Colonic mucosa (tissue), 4 donors: ENCODE measurements around the gene PEX19. TPM values are rescaled to one million over a fixed set of nuclear protein-coding genes. Genes with fewer than 3 reads are reported as not detected.

ENCODE experiments used
- DNase-seq: peaks from one replicate; pipeline ENCODE4 v3.0.0-alpha.2; 2020
- H3K27ac ChIP-seq: fragments of 200-600 bp; one replicate; pipeline ENCODE4 v1.8.0; 2021
- H3K27me3 ChIP-seq: fragments of 200-600 bp; one replicate; pipeline ENCODE4 v1.8.0; 2021
- H3K36me3 ChIP-seq: fragments of 200-600 bp; one replicate; pipeline ENCODE4 v1.8.0; 2021
- H3K4me1 ChIP-seq: fragments of 200-600 bp; one replicate; pipeline ENCODE4 v1.8.0; 2021; ENCODE audit warnings: mild to moderate bottlenecking
- H3K4me3 ChIP-seq: fragments of 200-600 bp; one replicate; pipeline ENCODE4 v1.8.0; 2021
- H3K9ac ChIP-seq, 2 donors: one replicate each; pipeline ENCODE4 v1.7.0; 2013; ENCODE audit warnings: control low read depth in 2 of 2, low read depth in 2 of 2, low read length in 2 of 2
- H3K9me3 ChIP-seq: fragments of 200-600 bp; one replicate; pipeline ENCODE4 v1.8.0; 2021
- intact Hi-C: fragments of 100-400 bp; cut with DNase I; formaldehyde crosslinking; loops from one replicate; pipeline ENCODE4 v1.14.1; 2022
- total RNA-seq, 2 donors: library from RNA; stranded (reverse); fragmentation: NEBNext Ultra II Directional in 1 of 2; extraction: Animal tissue kit (Norgen Biotek cat#: 25700) in 1 of 2; gene quantifications; one replicate each; pipeline ENCODE4 v1.2.1, GENCODE V29; 2021
- TF ChIP-seq, protein P1 (sequence below): fragments of 200-600 bp; IDR thresholded peaks from one replicate; pipeline ENCODE4 v1.8.0; 2022; ENCODE audit warnings: antibody characterized with exemption, mild to moderate bottlenecking
- donor health status: healthy.
- donor health status: DM: no; HTN: no; CAD: no.
- donor health status: DM: no; HTN: no; CAD: no.

The PEX19 gene
- total RNA-seq, 2 donors from 2014 or later = 43.2 to 59.3 TPM

DNA sequence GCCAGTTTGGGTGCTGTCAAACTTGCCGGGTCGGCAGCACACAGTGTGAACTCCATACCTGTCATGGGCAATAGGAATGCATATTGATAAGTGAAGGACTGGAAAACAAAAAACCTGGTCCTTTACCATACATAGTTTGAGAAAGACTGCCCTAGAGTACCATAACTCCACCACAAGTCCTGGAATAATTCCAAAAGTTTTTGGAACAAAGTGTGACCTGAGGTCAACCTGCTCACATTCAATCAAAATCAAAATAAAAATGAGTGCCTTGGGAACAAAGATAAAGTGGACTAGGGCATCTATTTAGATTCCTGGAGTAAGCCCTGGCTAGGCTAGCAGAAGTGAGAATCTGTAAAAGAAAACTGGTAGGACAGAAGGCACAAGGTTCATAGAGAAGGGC, 7.6 kb downstream of the PEX19 start:
- intact Hi-C loops = no loop called here
- peaks cover 7% of the 10 kb centered on the region for H3K36me3 ChIP-seq

DNA sequence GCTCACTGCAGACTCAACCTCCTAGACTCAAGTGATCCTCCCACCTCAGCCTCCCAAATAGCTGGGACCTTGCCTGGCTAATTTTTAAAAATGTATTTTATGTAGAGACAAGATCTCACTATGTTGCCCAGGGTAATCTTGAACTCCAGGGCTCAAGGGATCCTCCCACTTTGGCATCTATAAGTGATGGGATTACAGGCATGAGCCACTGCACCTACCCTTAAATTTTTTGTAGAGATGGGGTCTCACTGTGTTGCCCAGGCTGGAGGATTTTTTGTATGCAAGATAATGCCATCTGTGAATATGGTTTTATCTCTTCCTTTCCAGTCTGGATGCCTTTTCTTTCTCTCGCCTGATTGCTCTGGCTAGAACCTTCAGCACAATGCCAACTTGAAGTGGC, 13.9 kb downstream of the PEX19 start:
- Histone ChIP-seq H3K4me3 (no peak overlapping the region), H3K27me3 (no peaks in the 10 kb centered on the region), H3K4me1 (no peaks in the 10 kb centered on the region), H3K36me3 (no peaks in the 10 kb centered on the region), H3K27ac (no peak overlapping the region), H3K9ac (no peak overlapping the region), H3K9me3 (no peaks in the 10 kb centered on the region)
- TF ChIP-seq, protein P1, sequence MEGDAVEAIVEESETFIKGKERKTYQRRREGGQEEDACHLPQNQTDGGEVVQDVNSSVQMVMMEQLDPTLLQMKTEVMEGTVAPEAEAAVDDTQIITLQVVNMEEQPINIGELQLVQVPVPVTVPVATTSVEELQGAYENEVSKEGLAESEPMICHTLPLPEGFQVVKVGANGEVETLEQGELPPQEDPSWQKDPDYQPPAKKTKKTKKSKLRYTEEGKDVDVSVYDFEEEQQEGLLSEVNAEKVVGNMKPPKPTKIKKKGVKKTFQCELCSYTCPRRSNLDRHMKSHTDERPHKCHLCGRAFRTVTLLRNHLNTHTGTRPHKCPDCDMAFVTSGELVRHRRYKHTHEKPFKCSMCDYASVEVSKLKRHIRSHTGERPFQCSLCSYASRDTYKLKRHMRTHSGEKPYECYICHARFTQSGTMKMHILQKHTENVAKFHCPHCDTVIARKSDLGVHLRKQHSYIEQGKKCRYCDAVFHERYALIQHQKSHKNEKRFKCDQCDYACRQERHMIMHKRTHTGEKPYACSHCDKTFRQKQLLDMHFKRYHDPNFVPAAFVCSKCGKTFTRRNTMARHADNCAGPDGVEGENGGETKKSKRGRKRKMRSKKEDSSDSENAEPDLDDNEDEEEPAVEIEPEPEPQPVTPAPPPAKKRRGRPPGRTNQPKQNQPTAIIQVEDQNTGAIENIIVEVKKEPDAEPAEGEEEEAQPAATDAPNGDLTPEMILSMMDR = no peak
- intact Hi-C loops = no loop called here
- DNase-seq = no peak

More for the DNA sequence above, 7.6 kb downstream of the PEX19 start:
- Histone ChIP-seq H3K4me1 (no peaks in the 10 kb centered on the region), H3K9ac (no peak overlapping the region), H3K9me3 (no peaks in the 10 kb centered on the region), H3K27ac (no peak overlapping the region), H3K4me3 (no peak overlapping the region), H3K27me3 (no peaks in the 10 kb centered on the region)
- no peak for DNase-seq
- TF ChIP-seq, protein P1 = no peak

DNA sequence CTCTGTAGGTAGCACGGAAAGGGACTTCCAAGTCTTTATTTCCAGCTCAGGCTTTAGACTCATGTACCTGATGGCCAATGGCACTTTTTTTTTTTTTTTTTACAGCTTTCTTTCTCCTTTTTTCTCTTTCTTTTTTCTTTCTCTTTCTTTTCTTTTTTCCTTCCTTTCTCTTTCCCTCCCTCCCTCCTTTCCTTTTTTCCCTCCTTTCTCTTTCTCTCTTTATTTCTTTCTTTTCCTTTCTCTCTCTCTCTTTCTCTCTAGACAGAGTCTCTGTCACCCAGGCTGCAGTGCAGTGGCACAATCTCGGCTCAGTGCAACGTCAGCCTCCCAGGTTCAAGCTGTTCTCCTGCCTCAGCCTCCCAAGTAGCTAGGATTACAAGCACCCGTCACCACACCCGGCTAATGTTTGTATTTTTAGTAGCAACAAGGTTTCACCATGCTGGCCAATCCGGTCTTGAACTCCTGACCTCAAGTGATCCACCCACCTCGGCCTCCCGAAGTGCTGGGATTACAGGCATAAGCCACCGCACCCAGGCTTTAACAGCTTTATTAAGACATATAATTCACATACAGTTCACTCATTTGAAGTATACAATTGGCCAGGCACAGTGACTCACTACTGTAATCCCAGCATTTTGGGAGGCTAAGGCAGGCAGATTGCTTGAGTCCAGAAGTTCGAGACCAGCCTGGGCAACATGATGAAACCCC, 17.5 kb downstream of the PEX19 start:
- no peak overlapping the region for H3K27ac ChIP-seq
- no peaks in the 10 kb centered on the region for H3K4me1 ChIP-seq
- H3K4me3 ChIP-seq = no peak overlapping the region
- no peak for DNase-seq
- TF ChIP-seq, protein P1 = no peak
- no peak overlapping the region for H3K9ac ChIP-seq
- no peaks in the 10 kb centered on the region for H3K36me3 ChIP-seq
- H3K27me3 ChIP-seq = no peaks in the 10 kb centered on the region
- H3K9me3 ChIP-seq = no peaks in the 10 kb centered on the region
- intact Hi-C loops = no loop called here

DNA sequence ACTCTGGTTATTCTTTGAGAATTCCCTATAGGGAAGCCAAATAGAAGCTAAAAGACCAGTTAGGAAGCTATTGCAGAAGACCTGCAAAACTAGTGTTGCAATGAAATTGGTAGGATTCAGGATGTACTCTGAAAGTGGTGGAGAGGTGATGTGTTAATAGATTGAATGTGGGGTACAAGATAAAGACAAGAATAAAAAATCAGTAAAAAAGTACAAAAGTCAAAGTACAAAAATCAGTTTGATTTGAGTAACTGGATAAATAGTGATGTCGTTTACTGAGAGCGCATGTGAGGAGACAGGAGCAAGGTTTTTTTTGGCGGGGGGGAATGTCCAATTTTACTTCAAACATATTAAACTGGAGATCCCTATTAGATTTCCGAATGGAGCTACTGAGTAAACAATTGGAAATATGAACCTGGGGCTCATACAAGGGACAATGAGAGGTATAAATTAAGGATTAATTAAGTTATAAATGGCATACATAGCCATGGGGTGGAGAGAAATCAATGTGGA, 20.1 kb downstream of the PEX19 start:
- Histone ChIP-seq H3K9me3 (no peaks in the 10 kb centered on the region), H3K9ac (no peak overlapping the region), H3K27ac (no peak overlapping the region), H3K27me3 (no peaks in the 10 kb centered on the region), H3K36me3 (no peaks in the 10 kb centered on the region), H3K4me3 (no peak overlapping the region), H3K4me1 (no peaks in the 10 kb centered on the region)
- no peak for DNase-seq
- TF ChIP-seq, protein P1 = no peak
- intact Hi-C loops = no loop called here

DNA sequence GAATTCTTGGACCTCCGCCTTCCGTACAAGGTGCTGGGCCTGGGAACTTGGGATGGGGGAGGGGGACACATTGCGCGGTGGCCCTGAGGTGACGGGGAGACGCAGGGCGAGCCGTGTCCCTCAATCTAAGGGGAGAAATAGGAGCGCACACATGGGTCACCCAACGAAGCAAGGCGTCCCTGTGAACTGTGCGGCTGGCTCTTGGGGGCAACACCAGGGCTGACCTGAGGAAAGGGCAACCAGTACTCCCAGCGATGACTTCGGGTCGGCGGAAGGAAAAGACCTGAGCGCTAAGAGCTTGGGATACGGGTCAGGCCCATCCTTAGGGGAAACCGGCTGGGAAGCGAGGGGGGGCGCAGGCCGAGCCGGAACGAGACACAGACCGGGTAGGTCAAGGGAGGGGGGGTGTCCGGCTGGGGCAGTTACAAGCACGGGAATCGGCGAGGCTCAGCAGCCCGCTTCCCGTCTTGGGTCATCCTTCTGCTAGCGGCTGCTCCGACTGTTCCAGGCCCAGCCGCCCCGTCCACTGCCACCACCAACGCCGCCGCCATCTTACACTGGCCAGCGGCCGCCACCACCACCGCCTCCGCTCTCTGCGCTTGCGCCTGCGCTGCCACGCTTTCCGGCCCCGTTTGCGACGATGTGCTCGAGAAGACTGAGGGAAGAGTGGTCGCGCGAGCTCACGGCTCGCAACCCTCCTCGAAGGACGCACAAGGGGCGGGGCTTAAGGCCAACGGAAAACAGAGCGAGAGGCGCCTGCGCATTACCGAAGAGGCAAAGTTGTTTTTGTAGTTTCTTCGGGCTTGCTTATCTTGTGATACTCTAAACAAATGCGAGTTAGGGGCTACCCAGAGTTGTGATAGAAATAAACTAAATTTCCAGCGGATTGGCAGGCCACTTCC, 22.8 kb downstream of the PEX19 start, which contains the start of gene DCAF8:
Gene DCAF8 (minus strand): TSS at position 657 of the 902 bp plus-strand sequence. CDS start 18,541 bp downstream, outside the sequence.
- peak within 1 kb of the TSS; percentile 97 to 100 for H3K9ac ChIP-seq
- intact Hi-C loops = no loop called here
- peak within 1 kb of the TSS; percentile 95 for H3K27ac ChIP-seq
- H3K9me3 ChIP-seq = no peaks in the 10 kb centered on the region
- H3K4me1 ChIP-seq = no peaks in the 10 kb centered on the region
- DNase-seq = peak; percentile 99
- peak within 1 kb of the TSS; percentile 72 for H3K4me3 ChIP-seq
- H3K27me3 ChIP-seq = no peaks in the 10 kb centered on the region
- H3K36me3 ChIP-seq = no peaks in the 10 kb centered on the region
- TF ChIP-seq, protein P1 = no peak
